Subcutaneous adipose tissue (tissue), 4 donors: ENCODE measurements around the gene TCF3. TPM values are rescaled to one million over a fixed set of nuclear protein-coding genes. Genes with fewer than 3 reads are reported as not detected.

Experiments used
- CTCF ChIP-seq: fragments of 450-650 bp; IDR thresholded peaks from one replicate; pipeline ENCODE4 v1.5.1; 2016; ENCODE audit warnings: low read depth, mild to moderate bottlenecking, control low read depth, antibody characterized with exemption, moderate library complexity
- total RNA-seq, 4 donors: library from RNA; depleted of rRNA; stranded (reverse); fragments of >200 nt; gene quantifications; one replicate each; pipeline ENCODE4 v1.1.0, GENCODE V29; 2016

The TCF3 gene
- total RNA-seq, 4 donors from 2014 or later: 13.0 to 34.8 (median 22.9) TPM

- TF ChIP-seq CTCF: no peak
These were observed 40.0 kb downstream of the TCF3 start for GRCh38 chr19:1612114-1613086.

GRCh38 chr19:1611353-1611752, 41.1 kb downstream of the TCF3 start:
- no peak for TF ChIP-seq CTCF

- TF ChIP-seq CTCF: no peak
These were observed 41.8 kb downstream of the TCF3 start for GRCh38 chr19:1610579-1610978.

- TF ChIP-seq CTCF: no peak
These were observed 42.5 kb downstream of the TCF3 start for GRCh38 chr19:1609680-1610474.

GRCh38 chr19:1609103-1609396, 43.4 kb downstream of the TCF3 start:
- TF ChIP-seq CTCF: no peak

- no peak for TF ChIP-seq CTCF
These were observed 43.9 kb downstream of the TCF3 start for GRCh38 chr19:1608359-1609102.

- TF ChIP-seq CTCF: no peak
These were observed 46.2 kb downstream of the TCF3 start for GRCh38 chr19:1606138-1606651.
